Aorta (tissue), 5 donors: ENCODE data around the gene MAVS. TPM values are rescaled to one million over a fixed set of nuclear protein-coding genes. Genes with fewer than 3 reads are reported as not detected.
"Not testable (repeated sequence)": the region's sequence is repeated elsewhere in the genome, so short reads cannot be mapped to it uniquely, and the experiment has no call there.

Source experiments
- ATAC-seq: fragments of 200-7000 bp; cut with Tn5 transposase; one replicate; pipeline ENCODE4 v1.9.1; 2022; ENCODE audit warnings: moderate library complexity; ENCODE audit not compliant: low FRiP score
- DNase-seq, 2 donors: peaks; one replicate each; pipeline ENCODE4 v3.0.0-alpha.2; 2020
- H3K27ac ChIP-seq, 2 donors: one replicate each; pipeline ENCODE4 v1.5.1; 2013; ENCODE audit warnings: low read length in 2 of 2, mild to moderate bottlenecking in 2 of 2, moderate library complexity in 2 of 2, control low read depth in 1 of 2, inconsistent platforms in 1 of 2, low read depth in 1 of 2
- H3K27me3 ChIP-seq, 2 donors: one replicate each; pipeline ENCODE4 v1.6.1; 2013; ENCODE audit warnings: control low read depth in 1 of 2, low read length in 1 of 2, mild to moderate bottlenecking in 1 of 2, moderate library complexity in 1 of 2; ENCODE audit not compliant: insufficient read depth in 2 of 2, control insufficient read depth in 1 of 2
- H3K36me3 ChIP-seq, 2 donors: one replicate each; pipeline ENCODE4 v1.6.1; 2013; ENCODE audit warnings: control low read depth in 1 of 2, low read length in 1 of 2, mild to moderate bottlenecking in 1 of 2; ENCODE audit not compliant: insufficient read depth in 2 of 2, control insufficient read depth in 1 of 2
- H3K4me1 ChIP-seq, 2 donors: one replicate each; pipeline ENCODE4 v1.6.1; 2013; ENCODE audit warnings: low read length in 2 of 2, control low read depth in 1 of 2, mild to moderate bottlenecking in 1 of 2, moderate library complexity in 1 of 2; ENCODE audit not compliant: insufficient read depth in 2 of 2, control insufficient read depth in 1 of 2
- H3K4me3 ChIP-seq, 2 donors: one replicate each; pipeline ENCODE4 v1.5.1; 2013; ENCODE audit warnings: low read length in 2 of 2, control low read depth in 1 of 2, mild to moderate bottlenecking in 1 of 2
- H3K9me3 ChIP-seq: one replicate; pipeline ENCODE4 v1.6.1; 2013; ENCODE audit warnings: mild to moderate bottlenecking, low read length; ENCODE audit not compliant: control insufficient read depth
- WGBS, 2 donors: extraction: QIAGEN DNeasy Blood & Tissue Kit; methylation state at CpG; one replicate each; pipeline ENCODE4 v1.1.7; 2013; 5-methylcytosine and 5-hydroxymethylcytosine counted together
- intact Hi-C, 2 donors: fragments of 100-400 bp; cut with DNase I; formaldehyde crosslinking; loops; one replicate each; pipeline versions ENCODE4 v1.14.2 to v1.15.0; 2022
- polyA plus RNA-seq, 2 donors: library from polyadenylated mRNA; stranded (reverse); fragments of 200-250 nt; gene quantifications; one replicate each; pipeline ENCODE4 v1.2.3, GENCODE V29; 2013
- total RNA-seq, 2 donors: library from RNA; stranded (reverse); fragmentation: NEBNext Ultra II Directional; extraction: Animal tissue kit (Norgen Biotek cat#: 25700); gene quantifications; one replicate each; pipeline ENCODE4 v1.2.1, GENCODE V29; 2021
- donor health status: healthy with polysubstance abuse.
- donor health status: Bipolar disorder and iron deficiency.
- donor health status: DM: no; HTN: no; CAD: no.
- donor health status: DM: no; HTN: no; CAD: no.
- donor health status: DM: yes; HTN: yes; CAD: no.

The MAVS gene
- total and polyA plus RNA-seq, 4 donors: 11.1 to 36.1 (median 24.0) TPM

DNA sequence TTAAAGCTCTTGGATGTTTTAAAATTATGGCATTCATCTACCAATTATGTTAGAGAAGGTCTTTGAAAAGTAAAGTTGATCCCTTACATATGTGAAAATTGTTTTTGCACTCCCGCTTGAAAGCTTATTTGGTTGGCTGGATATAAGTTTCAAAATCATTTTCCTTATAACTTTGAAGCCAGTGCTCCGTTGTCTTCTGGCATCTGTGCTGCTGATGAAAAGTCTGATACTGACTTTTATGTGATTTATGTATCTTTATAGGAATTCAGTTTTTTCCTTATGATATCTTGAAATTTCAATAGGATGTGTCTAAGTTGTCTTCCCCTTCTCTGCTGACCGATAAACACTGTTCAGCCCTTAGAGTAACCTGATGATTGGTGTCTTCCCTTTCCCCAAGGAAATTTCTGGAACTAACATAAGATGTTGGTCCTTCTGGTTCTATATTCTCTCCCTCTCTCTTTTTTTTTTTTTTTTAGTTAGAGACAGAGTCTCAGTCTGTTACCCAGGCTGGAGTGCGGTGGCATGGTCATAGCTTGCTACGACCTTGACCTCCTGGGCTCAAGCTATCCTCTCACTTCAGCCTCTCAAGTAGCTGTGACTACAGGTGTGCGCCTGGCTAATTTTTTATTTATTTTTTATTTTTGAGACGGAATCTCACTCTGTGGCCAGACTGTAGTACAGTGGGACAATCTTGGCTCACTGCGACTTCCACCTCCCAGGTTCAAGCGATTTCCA is 55.2 kb downstream of the MAVS start:
- intact Hi-C loops: no loop called here
- DNase-seq (no peak), ATAC-seq (no peak)
- Histone ChIP-seq H3K36me3 (no peaks in the 10 kb centered on the region), H3K4me3 (no peak overlapping the region), H3K9me3 (no peaks in the 10 kb centered on the region), H3K4me1 (peaks cover 5 to 7% of the 10 kb centered on the region in 2 donors), H3K27me3 (no peaks in the 10 kb centered on the region), H3K27ac (peak overlapping the region in 1 of 2 donors; percentile 28)
- 58% methylated on average over 9 of the region's 9 CpGs for WGBS, 2 donors

- Histone ChIP-seq H3K27ac (no peak overlapping the region), H3K9me3 (no peaks in the 10 kb centered on the region), H3K4me3 (no peak overlapping the region), H3K27me3 (no peaks in the 10 kb centered on the region), H3K36me3 (no peaks in the 10 kb centered on the region), H3K4me1 (peaks cover 5 to 6% of the 10 kb centered on the region in 2 donors)
- ATAC-seq (no peak), DNase-seq (no peak)
- intact Hi-C loops: no loop called here
- 88% methylated on average over 5 of the region's 5 CpGs for WGBS, 2 donors
Observed at GRCh38 chr20:3902446-3902845, 55.8 kb downstream of the MAVS start.

GRCh38 chr20:3904224-3904623 is 57.6 kb downstream of the MAVS start:
- Histone ChIP-seq H3K4me1 (peaks cover 5 to 11% of the 10 kb centered on the region in 2 donors), H3K27me3 (no peaks in the 10 kb centered on the region), H3K9me3 (no peaks in the 10 kb centered on the region), H3K27ac (no peak overlapping the region), H3K36me3 (peaks cover 0 to 2% of the 10 kb centered on the region in 2 donors), H3K4me3 (no peak overlapping the region)
- ATAC-seq (no peak), DNase-seq (no peak)
- intact Hi-C loops: no loop called here
- WGBS, 2 donors: 57 to 63% methylated on average over 2 of the region's 2 CpGs

DNA sequence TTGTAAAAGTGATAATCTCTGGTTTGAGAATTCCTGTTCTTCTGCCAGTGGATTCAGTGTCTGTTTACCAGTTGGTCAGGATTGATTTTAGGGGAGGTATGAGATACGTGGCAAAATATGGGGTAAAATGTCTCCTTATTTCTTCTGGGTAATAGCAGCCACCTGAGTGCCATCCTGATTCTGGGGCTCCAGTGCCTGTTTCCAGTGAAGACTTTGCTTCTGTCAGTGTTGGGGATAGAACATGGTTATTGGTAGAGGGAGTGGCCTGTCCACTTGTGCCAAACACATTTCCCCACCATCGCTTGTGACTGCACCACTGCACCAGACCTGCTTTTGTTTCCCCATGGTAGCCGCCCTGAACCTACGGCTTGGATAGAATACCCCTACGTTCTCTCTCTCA is 58.2 kb downstream of the MAVS start:
- peak in 1 of 2 donors; percentile 39 for DNase-seq
- Histone ChIP-seq H3K9me3 (no peaks in the 10 kb centered on the region), H3K36me3 (peaks cover 0 to 2% of the 10 kb centered on the region in 2 donors), H3K27me3 (no peaks in the 10 kb centered on the region), H3K4me3 (no peak overlapping the region), H3K27ac (peak overlapping the region in 1 of 2 donors; percentile 36), H3K4me1 (peaks cover 5 to 11% of the 10 kb centered on the region in 2 donors)
- intact Hi-C loops: no loop called here
- ATAC-seq: no peak
- 81 to 83% methylated on average over 5 of the region's 5 CpGs for WGBS, 2 donors

DNA sequence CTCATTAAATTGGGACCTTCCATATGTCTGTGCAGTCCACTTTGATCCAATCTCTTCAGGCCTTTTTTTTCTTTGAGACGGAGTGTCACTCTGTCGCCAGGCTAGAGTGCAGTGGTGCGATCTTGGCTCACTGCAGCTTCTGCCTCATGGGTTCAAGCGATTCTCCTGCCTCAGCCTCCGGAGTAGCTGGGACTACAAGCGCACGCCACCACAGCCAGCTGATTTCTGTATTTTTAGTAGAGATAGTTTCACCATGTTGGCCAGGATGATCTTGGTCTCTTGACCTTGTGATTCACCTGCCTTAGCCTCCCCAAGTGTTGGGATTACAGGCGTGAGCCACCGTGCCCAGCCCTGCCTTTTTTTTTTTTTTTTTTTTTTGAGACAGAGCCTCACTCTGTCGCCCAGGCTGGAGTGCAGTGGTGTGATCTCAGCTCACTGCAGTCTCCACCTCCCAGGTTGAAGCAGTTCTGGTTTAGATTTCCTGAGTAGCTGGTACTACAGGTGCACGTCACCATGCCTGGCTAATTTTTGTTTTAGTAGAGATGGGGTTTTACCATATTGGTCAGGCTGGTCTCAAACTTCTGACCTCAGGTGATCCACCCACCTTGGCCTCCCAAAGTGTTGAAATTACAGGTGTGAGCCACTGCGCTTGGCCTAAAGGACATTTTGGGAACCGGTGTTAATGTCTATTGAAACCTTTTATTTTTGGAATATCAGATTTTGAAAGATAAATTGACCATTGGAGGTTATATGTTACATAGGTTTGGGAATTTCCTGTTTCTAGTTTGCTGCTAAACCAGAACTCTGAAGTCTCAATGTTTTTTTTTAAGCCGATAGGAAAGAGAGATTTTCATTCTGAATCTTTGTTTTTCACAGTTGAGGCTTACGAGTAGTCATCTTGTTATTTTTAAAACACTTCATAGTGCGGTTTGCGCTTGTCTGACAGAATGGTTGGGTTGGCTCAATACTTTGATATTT is 60.4 kb downstream of the MAVS start:
- WGBS, 2 donors: 65 to 66% methylated on average over 17 of the region's 17 CpGs
- intact Hi-C loops: not testable (repeated sequence)

GRCh38 chr20:3908667-3909066 is 62.0 kb downstream of the MAVS start:
- ATAC-seq (peak; percentile 50), DNase-seq (peak in 1 of 2 donors; percentile 76)
- H3K4me3 ChIP-seq: no peak overlapping the region
- peaks cover 2 to 3% of the 10 kb centered on the region in 2 donors for H3K36me3 ChIP-seq
- WGBS, 2 donors: 16 to 21% methylated on average over 4 of the region's 4 CpGs
- intact Hi-C loops: no loop called here
- no peak overlapping the region for H3K27ac ChIP-seq
- H3K4me1 ChIP-seq: peaks cover 3 to 11% of the 10 kb centered on the region in 2 donors
- H3K9me3 ChIP-seq: no peaks in the 10 kb centered on the region
- no peaks in the 10 kb centered on the region for H3K27me3 ChIP-seq

More for the DNA sequence above, 60.4 kb downstream of the MAVS start:
- H3K4me1 ChIP-seq: peaks cover 5 to 11% of the 10 kb centered on the region in 2 donors
- not testable (repeated sequence) for DNase-seq, H3K36me3 ChIP-seq, H3K9me3 ChIP-seq, ATAC-seq, H3K27ac ChIP-seq, H3K4me3 ChIP-seq, H3K27me3 ChIP-seq

DNA sequence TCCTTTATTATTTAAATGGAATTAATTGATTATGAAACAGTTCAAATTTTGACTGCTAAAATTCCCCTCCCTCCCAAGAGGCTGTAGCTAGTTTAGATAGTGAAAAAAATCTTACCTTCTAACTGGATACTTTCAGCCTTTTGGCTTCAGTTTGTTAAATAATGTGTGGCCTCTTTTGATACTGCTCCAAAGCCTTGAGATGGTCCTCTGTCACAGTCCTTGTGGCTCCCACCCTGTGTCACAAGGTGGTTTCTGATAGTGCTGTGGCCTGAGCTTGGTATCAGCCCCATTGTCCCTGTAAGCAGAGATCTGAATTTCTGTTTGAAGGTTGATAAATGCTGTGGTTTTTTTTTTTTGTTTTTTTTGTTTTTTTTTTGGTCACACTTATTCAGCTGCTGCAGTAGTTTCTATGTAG is 63.3 kb downstream of the MAVS start:
- Histone ChIP-seq H3K27ac (no peak overlapping the region), H3K27me3 (no peaks in the 10 kb centered on the region), H3K4me1 (peaks cover under 1 to 8% of the 10 kb centered on the region in 2 donors), H3K4me3 (no peak overlapping the region), H3K36me3 (peaks cover 2 to 3% of the 10 kb centered on the region in 2 donors), H3K9me3 (no peaks in the 10 kb centered on the region)
- ATAC-seq (no peak), DNase-seq (no peak)
- intact Hi-C loops: no loop called here

DNA sequence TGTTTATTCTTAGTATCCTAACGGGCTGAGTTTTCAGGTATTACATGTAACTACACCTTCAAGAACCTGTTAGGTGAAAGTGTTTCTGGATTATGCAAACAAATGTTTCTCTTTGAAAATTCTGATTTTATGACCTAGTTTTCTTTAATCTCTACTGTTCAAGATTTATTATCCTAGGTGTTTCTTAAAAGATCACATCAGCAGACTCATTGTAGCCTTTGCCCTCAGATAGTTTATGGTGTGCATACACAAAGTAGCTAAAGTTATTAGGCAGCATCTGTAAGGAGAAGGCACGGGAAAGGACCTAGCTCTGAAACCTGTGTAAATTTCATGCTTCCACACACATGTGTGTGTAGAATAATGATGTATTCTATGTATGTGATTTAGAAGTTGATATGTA is 64.2 kb downstream of the MAVS start:
- ATAC-seq (no peak), DNase-seq (no peak)
- 78% methylated on average over 2 of the region's 2 CpGs for WGBS, 2 donors
- intact Hi-C loops: no loop called here
- Histone ChIP-seq H3K9me3 (no peaks in the 10 kb centered on the region), H3K36me3 (peaks cover 2 to 3% of the 10 kb centered on the region in 2 donors), H3K27me3 (no peaks in the 10 kb centered on the region), H3K4me1 (peaks cover 0 to 7% of the 10 kb centered on the region in 2 donors), H3K4me3 (no peak overlapping the region), H3K27ac (no peak overlapping the region)
